Stimulated activated CD4-positive, alpha-beta T cell treated with anti-CD3 and anti-CD28 coated beads, Interleukin-2, amount 100 ng/mL, for 24 hours (primary cell): Measurements from ENCODE around the gene C22orf23.
"Not testable (repeated sequence)": the region's sequence is repeated elsewhere in the genome, so short reads cannot be mapped to it uniquely, and the experiment has no call there.

Experiments
- DNase-seq, 2 donors: peaks; one replicate each; pipeline ENCODE4 v3.0.0-alpha.2; 2020

C22orf23 gene

DNA sequence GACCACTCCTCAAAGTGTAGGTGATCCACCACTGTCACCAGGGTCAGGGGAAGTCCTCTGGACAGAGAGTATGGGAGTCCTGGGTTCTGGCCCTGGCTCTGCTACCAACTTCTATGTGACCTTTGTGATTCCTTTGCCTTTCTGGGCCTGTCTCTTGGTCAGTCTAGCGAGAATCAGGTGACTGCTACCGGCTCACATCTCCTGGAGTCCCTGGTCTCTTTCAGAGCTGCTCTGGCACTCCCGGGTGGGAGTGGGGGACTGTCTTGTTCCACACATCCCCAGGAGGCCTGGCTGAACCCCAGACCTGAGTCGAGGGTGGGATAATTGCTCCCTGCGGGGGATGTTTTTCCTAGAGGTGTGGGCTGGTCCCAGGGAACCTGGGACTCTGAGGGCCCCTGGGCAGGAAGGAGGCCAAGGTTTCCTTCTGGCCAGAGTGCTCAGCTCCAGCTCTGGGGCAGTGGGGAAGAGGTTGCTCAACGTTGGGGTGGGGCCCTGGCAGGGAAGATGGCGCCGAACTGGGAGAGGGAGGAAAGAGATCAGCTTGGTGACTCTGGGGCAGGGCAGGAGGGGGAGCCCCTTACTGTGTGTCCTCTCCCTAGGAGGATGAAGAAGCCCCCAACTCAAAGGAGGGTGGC, 28.9 kb upstream of the C22orf23 start:
- DNase-seq, result no peak

GRCh38 chr22:37981282-37982011, 28.0 kb upstream of the C22orf23 start:
- DNase-seq, result no peak

DNA sequence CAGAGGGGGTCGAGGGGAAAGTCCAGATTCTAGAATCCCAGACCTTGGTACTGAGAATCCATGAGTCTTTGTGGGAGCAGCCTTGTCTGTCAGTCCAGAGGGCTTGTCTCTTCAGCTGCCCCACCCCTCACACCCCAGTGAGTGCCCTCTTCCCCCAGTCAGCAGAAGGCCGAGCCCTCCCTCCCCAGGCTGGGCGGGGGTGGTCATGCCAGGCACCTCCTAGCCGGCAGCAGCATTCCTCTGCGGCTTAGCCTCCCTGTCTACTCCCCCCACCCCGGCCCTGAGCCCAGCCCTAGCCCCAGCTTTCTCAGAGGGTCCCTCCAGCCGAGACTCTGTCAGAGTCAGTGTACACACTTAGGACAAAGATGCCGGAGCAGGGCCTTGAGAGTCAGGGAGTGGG, 26.4 kb upstream of the C22orf23 start:
- DNase-seq, result no peak

DNA sequence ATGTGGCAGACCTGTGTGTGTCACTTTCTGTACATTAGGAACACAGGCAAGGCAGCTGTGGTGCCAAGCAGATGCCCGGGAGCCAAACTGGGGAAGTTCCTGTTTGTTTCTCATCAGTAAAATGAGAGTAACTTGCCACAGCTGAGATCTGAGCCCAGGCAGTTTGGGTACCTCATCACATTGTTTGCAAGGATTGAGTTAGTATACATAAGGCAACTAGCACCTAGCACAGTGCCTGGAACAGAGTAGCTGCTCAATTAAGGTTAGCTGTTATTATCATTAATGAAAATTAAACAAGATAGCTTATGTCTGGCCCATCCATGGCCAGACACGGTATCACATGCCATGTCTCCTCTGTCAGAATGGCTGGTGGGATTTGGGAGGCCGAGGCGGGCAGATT, 23.1 kb upstream of the C22orf23 start:
- no peak for DNase-seq

GRCh38 chr22:37976022-37976421, 22.6 kb upstream of the C22orf23 start:
- DNase-seq, result not testable (repeated sequence)

DNA sequence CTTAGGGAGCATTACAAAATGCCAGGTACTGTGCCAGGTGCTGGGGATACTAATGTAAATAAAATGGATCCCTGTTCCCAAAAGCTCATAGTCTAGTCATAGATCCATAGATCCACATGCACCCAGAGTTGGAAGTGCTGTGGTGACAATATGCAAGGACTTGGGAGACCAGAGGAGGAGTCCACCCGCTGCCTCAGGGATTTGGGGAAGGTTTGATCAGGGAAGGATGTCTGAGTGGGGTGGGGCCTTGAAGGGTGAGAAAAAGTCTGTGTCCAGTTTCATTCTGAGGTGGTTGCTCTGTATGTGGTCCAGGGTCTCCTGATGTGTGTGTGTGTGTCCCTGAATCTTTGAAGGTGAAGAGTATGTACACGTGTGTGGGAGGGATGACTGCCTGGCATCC, 21.8 kb upstream of the C22orf23 start:
- no peak for DNase-seq

- no peak for DNase-seq
These were observed 20.1 kb upstream of the C22orf23 start for GRCh38 chr22:37973271-37974170.

GRCh38 chr22:37972527-37972926, 19.1 kb upstream of the C22orf23 start:
- DNase-seq, result no peak

DNA sequence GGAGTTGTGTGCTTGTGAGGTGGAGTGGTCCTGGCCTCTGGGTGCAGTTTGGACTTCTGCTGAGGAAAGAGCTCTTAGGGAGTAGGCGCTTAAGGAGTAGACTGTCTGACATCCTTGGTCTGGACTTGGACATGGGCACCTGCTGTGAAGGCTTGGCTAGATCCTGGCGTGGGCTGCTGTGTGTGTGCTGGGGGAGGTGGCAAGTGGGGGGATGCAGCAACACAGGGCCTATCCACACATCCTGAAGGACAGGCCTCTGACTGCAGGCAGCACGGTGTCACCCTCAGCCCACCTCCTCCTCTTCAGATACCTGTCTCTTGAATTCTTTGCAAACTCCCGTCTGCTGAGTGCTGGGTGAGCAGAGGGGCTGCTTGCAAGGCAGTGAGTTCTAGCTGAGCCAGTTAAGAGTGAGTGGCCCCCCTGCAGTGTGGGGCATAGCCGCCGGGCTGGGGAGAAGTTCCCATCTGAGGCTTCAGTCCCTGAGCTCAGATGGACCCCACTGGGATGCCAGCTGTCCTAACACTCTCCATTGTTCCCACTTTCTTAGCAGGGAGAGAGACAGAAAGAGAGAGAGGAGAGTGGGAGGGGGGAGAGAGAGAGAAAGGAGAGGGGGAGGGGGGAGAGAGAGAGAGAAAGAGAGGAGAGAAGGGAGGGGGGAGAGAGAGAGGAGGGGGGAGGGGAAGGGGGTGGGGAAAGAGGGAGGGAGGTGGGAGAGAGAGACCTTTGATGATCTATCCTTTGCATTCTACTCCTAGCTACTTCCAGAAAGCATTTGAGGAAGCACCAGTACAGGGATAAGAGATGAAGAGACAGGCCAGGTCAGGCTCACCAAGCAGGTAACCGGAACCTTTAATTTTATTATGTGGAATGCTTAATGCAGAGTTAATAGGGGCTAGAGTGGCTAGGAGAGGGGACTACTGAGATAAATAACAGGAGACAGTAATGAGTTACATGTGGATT, 18.4 kb upstream of the C22orf23 start:
- DNase-seq, result no peak

GRCh38 chr22:37970864-37971263, 17.5 kb upstream of the C22orf23 start:
- no peak for DNase-seq

- no peak for DNase-seq
These were observed 15.3 kb upstream of the C22orf23 start for GRCh38 chr22:37968452-37969251.

GRCh38 chr22:37967637-37968451, 14.4 kb upstream of the C22orf23 start:
- DNase-seq, result no peak

GRCh38 chr22:37967147-37967546, 13.7 kb upstream of the C22orf23 start:
- no peak for DNase-seq

GRCh38 chr22:37965940-37966664, 12.7 kb upstream of the C22orf23 start:
- DNase-seq, result no peak

DNA sequence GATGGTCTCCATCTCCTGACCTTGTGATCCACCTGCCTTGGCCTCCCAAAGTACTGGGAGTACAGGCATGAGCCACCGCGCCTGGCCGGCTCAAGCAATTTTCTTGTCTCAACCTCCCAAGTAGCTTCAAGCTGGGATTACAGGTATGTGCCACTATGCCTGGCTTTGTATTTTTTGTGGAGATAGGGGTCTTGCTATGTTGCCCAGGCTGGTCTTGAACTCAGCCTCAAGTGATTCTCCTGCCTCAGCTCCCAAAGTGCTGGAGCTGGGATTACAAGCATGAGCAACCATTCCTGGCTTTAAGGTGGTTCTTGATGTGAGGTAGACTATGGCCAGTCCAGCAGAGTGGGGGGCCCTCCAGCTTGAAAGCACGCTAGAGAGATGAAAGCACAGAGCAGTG, 7.7 kb upstream of the C22orf23 start:
- DNase-seq, result no peak

GRCh38 chr22:37959231-37959825, 5.9 kb upstream of the C22orf23 start:
- DNase-seq, result no peak

GRCh38 chr22:37957232-37957631, 3.8 kb upstream of the C22orf23 start:
- no peak for DNase-seq

- DNase-seq, result not testable (repeated sequence)
These were observed 2.5 kb upstream of the C22orf23 start for GRCh38 chr22:37955825-37956397.

- no peak for DNase-seq
These were observed 1.3 kb upstream of the C22orf23 start for GRCh38 chr22:37954686-37955085.
